GM21360 (cell line): ENCODE results near the gene DEDD.
"Not testable (repeated sequence)": the region's sequence is repeated elsewhere in the genome, so short reads cannot be mapped to it uniquely, and the experiment has no call there.

ENCODE experiments used
- ATAC-seq: cut with Tn5 transposase; IDR thresholded peaks from one replicate; pipeline ENCODE4 v1.9.1; 2021; ENCODE audit warnings: mild to moderate bottlenecking, moderate library complexity; ENCODE audit not compliant: unreplicated experiment

The DEDD gene

DNA sequence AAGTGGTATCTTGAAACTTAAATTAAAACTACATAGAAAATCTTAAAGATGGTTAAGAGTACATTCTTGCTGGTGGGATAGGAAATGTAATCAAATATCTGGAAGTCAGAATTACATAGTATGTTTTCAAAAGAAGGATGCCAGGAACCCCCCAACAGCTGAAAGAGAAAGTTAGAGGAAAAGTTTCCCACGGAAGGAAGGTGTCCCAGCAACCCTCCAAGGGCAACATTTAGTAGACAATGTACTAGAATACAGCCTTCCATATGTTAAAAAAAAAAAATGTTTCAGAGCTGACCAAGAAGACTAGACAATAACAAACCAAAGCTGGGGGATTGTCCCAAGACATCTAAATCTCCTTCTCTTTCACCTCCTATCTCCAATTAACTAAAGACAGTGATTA, 2.2 kb downstream of the DEDD start:
- ATAC-seq, result no peak

DNA sequence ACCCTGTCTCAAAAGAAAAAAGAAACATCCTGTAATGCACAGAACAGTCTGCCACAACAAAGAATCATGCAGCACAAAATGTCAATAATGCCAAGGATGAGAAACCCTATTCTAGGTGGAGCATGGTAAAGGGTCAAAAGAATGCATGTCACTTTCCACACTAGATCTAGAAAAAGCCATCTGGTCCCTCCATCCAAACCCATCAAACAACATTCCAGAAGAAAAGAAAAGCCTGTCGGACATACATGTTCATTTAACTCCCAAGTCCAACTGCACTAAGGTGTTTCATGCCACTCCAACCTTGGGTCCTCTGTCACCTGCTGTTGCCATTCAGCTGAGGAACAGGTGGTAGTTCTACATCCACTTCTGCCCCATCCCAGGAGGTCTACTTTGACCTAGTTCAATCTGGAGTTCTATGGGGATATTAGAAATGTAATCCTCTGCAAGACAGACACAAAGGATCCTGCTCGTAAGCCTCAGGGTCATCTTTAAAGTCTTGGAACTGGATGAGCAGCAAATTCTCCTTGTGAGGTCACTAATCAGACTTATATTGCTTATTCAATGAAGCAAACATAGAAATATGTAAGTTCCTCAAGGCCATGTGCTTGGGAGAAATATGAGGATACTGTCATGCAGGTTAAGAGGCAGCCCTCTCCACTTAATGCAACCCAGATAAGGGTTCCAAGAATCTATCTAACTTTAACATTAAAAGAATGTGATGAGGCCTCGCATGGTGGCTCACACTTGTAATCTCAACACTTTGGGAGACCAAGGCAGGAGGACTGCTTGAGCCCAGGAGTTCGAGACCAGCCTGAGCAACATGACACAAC, 3.7 kb downstream of the DEDD start:
- ATAC-seq, result no peak

DNA sequence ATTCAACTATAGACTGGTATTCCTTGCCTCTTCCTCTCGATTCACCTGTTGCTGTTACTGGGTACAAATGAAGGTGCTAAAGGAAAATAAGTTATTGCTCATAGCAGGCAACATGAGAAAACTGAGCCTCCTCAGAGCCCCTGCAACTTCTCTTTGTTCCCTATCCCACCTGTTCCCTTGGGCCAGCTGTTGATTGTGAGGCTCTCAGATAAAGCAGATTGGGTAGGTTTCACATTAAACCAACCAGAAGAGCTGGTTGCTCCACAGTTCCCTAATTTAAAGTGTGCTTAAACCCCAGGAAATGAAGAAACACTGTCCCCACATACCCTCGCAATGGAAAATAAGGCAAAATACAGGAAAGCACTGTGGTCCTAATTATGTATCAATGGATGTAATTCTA, 4.8 kb downstream of the DEDD start:
- ATAC-seq, result no peak

- ATAC-seq, result no peak
Measured at GRCh38 chr1:161122967-161123366, 9.5 kb downstream of the DEDD start.

GRCh38 chr1:161121834-161122233, 10.6 kb downstream of the DEDD start:
- ATAC-seq, result no peak

GRCh38 chr1:161121042-161121650, 11.3 kb downstream of the DEDD start:
- no peak for ATAC-seq

DNA sequence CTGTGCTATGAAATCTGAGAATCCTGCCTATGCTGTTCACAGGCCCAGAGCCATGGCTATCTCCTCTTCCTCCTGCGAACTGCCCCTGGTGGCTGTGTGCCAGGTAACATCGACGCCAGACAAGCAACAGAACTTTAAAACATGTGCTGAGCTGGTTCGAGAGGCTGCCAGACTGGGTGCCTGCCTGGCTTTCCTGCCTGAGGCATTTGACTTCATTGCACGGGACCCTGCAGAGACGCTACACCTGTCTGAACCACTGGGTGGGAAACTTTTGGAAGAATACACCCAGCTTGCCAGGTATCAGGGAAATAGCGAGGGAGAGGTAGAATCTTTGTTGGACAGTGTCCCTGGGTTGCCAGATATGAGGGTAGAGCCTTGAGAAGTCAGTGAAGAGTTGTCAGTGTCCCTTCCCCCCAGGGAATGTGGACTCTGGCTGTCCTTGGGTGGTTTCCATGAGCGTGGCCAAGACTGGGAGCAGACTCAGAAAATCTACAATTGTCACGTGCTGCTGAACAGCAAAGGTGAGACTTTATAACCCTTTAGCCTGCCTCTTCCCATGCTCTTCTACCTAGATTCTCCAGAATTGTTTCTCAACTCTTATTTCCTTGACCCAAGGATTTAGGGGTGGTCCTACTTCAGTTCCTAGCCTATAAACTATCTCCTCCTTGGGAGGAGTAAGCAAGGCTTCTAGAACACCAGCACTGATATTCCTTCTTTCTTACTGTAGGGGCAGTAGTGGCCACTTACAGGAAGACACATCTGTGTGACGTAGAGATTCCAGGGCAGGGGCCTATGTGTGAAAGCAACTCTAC, 13.2 kb downstream of the DEDD start:
- ATAC-seq, result peak; percentile 50

DNA sequence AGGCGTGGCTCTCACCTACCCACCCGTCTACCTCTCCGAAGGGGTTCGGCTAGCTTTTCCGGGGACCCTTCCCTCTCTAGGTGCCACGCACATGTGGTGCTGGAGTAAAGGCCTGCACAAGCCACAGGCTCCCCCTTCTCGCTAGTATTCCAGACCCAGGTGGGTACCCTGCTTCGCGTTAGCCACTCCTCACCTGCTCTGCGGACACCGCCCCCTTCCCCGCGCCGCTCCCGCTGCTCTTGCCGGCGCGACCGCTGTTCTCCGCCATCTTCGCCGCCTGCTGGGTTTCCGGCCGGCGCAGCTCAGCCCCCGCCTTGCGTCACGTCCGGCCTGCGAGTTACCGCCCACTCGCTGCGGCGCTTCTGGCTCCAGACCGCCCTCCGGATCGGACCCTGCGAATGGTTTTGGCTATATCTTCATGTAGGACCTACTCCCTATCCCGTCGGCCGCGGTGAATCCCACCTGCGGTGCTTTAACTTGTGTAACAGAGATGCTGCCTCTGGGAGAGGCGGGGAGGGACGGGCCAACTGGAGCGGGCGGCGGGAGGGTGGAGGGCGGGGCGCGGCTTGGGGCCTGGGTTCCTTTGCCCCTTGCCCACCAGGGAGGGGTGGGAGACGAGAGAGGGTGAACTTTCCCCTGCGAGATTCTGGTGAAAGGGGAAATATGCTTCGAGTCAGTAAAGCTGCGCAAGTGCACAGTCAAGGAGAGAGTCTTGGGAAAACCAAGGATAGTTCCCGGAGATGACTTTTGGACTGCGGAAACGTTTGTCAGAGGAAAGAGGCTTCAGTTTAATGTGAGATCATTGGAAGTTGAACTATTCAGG, 14.5 kb downstream of the DEDD start, which contains the start of the genes NIT1 and PFDN2:
Gene NIT1, plus strand, starts transcription at position 347 of the 823 bp plus-strand sequence. Its CDS starts 72 bp downstream, at position 419.
Gene PFDN2, minus strand, starts transcription at position 279 of the 823 bp plus-strand sequence. Its CDS starts 11 bp downstream, at position 268.
- peak; percentile 69 for ATAC-seq

DNA sequence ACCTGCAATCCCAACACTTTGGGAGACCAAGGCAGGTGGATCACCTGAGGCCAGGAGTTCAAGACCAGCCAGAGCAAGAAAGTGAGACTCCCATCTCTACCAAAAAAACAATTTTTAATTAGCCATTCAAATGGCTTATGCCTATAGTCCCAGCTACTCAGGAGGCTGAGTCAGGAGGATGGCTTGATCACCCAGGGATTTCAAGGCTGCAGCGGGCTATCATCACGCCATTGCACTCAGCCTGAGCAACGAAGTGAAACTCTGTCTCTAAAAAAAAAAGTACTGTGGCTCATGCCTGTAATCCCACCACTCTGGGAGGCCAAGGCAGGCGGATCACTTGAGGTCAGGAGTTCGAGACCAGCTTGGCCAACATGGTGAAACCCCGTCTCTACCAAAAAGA, 16.5 kb downstream of the DEDD start:
- not testable (repeated sequence) for ATAC-seq

DNA sequence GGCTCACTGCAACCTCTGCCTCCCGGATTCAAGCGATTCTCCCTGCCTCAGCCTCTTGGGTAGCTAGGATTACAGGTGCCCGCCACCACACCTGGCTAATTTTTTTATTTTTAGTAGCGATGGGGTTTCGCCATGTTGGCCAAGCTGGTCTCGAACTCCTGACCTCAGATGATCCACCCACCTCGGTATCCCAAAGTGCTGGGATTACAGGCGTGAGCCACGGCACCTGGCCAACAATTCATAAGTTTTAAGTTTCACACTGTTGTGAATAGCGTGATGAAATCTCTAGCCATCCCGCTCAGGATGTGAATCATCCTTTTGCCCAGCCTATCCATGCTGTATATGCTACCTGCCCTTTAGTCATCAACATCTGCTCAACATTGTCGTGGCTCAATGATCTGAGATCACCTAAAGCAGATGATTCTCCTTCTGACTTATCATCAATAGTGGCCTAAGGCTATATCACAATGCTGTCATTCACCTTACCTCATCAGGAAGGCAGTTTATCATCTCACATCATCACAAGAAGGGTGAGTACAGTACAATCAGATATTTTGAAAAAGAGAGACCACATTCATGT, 17.2 kb downstream of the DEDD start:
- ATAC-seq, result no peak

DNA sequence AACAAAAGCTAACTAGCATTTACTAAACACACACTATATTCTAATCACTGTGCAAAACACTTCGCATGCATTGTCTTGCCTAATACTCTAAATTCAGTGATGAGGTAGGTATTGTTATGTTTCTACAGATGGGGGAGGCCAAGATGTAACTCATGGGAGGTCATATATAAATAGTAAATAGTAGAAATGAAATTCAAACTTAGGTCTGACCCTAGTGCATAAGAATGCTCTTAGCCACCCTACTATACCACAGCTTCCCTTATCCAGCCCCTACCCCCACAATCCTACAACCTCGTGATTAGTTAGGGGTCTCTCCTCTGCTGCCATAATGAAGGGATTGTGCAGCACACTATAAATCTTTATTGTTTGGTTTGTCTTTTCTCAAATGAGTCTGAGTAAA, 17.9 kb downstream of the DEDD start:
- ATAC-seq, result no peak

GRCh38 chr1:161113915-161114314, 18.6 kb downstream of the DEDD start:
- no peak for ATAC-seq

DNA sequence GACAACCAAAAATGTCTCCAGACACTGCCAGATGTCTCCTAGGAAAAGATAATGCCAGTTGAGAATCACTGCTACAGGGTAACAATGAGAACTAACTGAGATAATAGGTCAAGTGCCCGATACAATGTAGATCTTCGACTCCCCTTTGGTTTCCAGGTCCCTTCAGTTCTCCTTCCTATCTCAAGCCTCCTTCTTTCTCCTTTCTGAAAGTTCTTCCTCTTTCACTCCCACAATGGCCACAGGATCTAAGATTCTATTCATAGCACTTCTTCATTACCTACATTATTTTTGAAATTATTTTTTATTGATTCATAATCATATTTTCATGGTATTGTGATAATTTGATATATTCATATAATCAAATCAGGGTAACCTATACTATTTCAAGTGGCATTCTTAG, 20.9 kb downstream of the DEDD start:
- no peak for ATAC-seq

GRCh38 chr1:161111117-161111516, 21.4 kb downstream of the DEDD start:
- ATAC-seq, result no peak

- no peak for ATAC-seq
Measured at GRCh38 chr1:161106431-161106830, 26.0 kb downstream of the DEDD start.

DNA sequence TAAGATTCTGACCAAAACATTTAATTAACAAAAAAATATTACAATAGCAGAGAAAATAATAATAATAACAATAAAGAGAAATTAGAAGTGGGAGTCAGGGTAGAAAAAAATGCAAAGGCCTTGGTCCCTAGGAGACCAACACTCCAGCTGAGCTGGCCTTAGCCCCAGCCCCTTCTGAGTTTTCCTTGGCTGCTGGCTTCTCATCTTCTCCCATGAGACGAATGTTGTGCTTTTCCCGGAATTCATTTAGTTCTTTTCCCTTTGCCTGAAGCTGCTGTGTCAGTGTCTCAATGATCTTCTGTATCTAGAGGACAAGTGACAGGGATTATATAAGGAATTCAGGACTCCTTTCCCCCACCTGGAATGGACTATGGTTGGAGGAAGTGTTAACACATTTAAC, 31.9 kb downstream of the DEDD start:
- no peak for ATAC-seq

- ATAC-seq, result no peak
Measured at GRCh38 chr1:161099090-161099802, 33.2 kb downstream of the DEDD start.

- ATAC-seq, result peak; percentile 67
Measured at GRCh38 chr1:161098210-161099068, 34.0 kb downstream of the DEDD start, which contains the start of gene KLHDC9. Gene KLHDC9, plus strand, starts transcription at chr1:161098361. Its CDS starts 175 bp downstream, at chr1:161098536.
